NCI-H1694 (cell line): Measurements from ENCODE around the gene PVALEF.
"Not testable (repeated sequence)": the region's sequence is repeated elsewhere in the genome, so short reads cannot be mapped to it uniquely, and the experiment has no call there.

Experiments used
- DNase-seq: peaks from one replicate; lab custom pipeline; 2025; lab: John Stamatoyannopoulos, UW

The PVALEF gene

DNA sequence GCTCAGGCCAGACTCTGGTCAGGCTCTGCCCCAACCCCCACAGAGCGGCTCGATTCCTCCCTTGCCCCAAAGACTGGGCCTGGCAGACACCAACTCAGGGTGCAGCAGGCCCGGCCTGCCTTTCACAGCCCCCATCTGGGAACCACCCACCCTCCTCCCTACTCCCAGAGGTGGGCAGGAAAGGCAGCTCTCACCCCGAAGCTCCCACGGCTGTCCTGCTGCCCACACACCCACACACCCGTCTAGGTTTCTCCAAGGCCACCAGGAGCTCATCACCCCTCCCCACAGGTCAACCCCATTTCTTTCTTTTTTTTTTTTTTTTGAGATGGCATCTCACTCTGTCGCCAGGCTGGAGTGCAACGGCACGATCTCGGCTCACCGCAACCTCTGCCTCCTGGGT lies 53.7 kb downstream of the PVALEF start:
- DNase-seq, result no peak

DNA sequence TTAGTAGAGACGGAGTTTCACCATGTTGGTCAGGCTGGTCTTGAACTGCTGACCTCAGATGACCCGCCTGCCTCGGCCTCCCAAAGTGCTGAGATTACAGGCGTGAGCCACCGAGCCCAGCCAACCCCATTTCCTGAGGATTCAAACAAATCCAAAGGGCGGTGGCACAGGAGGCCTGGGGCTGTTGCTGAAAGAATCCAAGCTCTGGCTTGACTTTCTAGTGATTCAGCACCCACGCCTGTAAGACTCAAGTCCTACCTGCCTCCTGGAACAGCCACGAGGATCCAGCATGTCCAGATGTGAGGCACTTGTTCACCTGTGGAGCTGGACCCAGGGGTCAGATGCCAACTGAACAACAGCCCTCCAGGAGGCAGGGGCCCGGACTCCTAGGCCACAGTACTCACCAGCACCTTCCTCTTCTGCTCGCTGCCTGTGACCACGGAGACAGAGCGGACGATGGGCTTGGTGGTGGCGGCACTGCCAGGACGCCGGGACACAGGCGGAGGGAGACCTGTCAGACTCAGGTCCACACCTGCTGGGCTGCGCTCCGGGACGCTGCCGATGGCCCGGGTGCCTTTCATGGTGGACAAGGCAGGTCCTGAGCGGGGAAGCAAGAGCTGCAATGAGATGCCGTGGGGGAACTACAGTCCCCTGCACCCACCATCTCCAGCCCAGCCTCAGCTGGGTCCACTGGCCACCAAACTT lies 54.3 kb downstream of the PVALEF start:
- no peak for DNase-seq

- no peak for DNase-seq
Observed at GRCh38 chr17:81221371-81221841, 56.1 kb downstream of the PVALEF start.

DNA sequence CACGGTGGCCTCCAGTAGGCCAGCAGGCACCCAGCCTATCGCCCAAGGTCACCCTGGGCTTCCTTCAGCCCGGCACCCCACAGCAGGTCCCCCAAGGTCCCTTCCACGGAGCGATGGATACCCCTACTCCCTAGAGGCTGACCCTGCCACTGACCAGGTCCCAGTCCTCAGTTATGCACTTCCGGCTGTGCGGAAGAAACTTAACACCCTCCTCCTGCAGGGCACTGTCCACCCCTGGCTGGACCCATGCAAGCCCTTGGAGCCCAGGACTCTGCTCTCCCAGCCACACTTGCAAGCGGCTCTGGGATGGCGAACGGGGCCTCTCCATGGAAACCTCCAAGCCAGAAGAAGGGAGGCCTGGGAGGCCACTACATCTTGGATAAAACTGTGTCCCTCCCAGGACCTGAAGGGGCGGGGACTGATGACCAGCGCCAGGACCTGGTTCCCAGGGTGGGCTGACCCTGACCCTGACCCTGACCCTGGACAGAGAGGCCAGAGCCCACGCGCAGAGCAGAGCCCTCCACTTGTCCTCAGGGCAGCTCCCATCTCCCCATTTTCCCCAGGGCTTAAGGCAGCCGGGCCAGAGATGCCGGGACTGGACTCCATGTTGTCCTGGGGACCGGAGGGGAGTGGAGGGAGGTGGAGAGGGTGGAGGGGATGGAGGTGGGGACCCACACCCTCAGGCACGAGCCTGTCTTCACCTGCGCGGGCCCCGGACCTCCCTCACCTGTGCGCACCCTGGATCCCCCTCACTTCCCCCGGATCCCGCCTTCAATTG lies 56.7 kb downstream of the PVALEF start:
- no peak for DNase-seq

DNA sequence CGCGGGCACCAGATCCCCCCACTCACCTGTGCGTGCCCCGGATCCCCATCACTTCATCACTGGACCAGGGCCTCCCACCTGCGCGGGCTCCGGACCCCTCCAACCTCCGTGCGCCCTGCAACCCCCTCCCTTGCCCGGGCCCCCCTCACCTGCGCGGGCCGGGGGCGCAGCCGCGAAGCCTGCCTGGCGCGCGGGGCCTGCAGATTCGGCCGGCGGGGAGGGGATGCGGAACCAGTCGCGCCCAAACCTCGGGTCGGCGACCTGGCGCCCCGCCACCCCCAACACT lies 57.3 kb downstream of the PVALEF start:
- no peak for DNase-seq

DNA sequence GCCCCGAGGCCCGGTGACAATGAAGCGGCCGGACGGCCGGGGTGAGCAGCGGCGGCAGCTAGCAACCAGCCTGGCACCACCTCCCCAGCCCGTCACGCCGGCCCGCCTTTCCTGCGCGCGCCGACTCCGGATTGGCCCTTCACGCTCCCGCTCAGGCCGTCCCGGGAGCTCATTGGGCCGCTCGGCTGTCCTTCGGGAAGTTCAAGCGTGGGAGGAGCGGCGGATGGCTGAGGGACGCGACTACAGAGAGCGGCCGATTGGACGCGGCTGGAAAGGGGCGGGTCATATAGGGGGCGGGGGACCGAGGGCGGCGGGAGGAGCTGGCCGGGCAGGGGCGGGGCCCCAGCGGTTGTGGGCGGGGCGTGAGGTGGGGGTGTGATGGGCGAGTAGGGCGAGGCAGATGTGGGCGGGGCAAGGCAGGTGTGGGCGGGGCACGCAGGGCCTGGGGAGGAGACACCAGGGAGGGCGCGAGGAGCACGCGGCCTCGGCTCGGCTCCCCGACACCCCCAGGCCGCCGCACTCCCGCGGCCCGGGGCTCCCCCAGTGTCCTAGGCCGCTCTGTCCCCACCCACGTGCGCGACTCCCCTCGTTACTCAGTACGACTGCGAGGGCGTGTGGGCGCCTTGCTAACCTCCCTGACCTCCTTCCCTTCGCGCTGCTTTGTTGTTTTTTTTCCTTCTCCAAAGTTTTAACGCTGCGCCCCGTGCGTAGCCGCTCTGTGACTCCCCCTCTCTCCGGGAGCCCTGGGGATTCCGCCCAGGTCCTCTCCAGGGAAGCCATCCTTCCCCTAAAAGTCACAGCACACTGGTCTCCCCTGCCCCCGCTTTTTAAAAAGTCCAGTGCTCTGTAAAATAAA lies 57.8 kb downstream of the PVALEF start, which contains the start of gene CEP131:
Gene CEP131, minus strand, starts transcription at position 60 of the 856 bp plus-strand sequence. CDS start 2,909 bp downstream, outside the sequence.
- peak; percentile 85 for DNase-seq

- no peak for DNase-seq
Observed at GRCh38 chr17:81223762-81224130, 58.4 kb downstream of the PVALEF start.

DNA sequence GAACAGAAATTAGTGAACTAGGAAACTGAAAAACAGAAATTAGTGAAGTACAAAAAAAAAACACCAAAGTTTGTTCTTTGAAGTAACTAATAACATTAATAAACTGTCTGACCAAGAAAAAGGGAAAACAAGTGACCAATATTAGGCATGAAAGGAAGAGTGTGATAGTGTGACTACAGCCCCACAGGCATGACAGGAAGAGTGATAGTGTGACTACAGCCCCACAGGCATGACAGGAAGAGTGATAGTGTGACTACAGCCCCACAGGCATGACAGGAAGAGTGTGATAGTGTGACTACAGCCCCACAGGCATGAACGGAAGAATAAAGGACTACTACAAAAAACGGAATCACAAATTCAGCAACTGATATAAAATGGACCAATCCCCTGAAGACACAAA lies 62.3 kb downstream of the PVALEF start:
- not testable (repeated sequence) for DNase-seq

DNA sequence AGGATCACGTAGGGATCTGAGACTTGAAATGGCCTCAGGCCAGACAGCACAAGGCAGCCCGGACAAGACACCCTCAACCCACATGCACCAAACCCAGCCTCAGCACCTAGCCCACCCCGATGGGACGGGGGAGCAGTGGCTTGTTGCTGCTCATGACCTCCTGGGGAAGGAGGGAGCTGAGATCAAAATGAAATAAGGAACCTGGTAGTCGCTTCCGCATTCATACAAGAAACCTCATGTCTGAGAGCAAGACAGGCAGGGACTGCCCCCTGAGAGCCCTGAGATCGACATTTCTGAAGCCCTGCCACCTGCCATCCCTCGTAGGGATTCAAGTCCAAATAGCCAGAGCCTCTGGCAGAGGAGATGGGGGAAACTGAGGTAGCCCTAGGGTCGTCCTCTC lies 63.1 kb downstream of the PVALEF start:
- DNase-seq, result no peak

GRCh38 chr17:81228834-81229665 lies 63.7 kb downstream of the PVALEF start:
- no peak for DNase-seq

- no peak for DNase-seq
Observed at GRCh38 chr17:81229666-81229920, 64.3 kb downstream of the PVALEF start.

GRCh38 chr17:81230043-81230820 lies 64.9 kb downstream of the PVALEF start:
- no peak for DNase-seq

DNA sequence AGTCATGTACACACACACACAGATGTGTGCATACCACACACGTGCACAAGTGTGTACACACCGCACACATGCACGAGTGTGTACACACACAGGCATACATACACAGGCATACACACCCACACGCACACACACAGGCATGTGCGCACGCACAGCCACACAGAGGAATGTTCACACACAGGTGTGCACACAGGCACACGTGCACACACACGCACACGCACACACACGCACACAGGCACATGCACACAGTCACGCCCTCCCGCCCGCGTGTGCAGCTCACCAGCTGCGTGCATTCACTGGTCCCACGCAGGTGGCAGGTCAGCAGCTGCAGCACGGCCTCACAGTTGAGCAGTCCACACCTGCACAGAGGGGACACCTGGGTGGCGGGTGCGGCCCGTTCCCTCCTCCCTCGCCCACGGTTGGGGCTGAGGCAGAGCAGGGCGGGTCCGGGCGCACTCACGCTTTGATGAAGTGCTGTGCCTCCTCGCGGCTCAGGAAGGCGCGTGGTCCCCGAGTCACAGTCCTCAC lies 65.9 kb downstream of the PVALEF start:
- no peak for DNase-seq

GRCh38 chr17:81231766-81232581 lies 66.7 kb downstream of the PVALEF start:
- no peak for DNase-seq
